DMS79 treated with DMSO at 0.1 percent for 48 hours (cell line): ENCODE data around the gene ZC3H4.
A peak's percentile ranks its signal among the peaks of the same experiment; 100 is the strongest.

Source experiments
- DNase-seq: peaks from one replicate; lab custom pipeline; 2025; lab: John Stamatoyannopoulos, UW

The ZC3H4 gene

DNA sequence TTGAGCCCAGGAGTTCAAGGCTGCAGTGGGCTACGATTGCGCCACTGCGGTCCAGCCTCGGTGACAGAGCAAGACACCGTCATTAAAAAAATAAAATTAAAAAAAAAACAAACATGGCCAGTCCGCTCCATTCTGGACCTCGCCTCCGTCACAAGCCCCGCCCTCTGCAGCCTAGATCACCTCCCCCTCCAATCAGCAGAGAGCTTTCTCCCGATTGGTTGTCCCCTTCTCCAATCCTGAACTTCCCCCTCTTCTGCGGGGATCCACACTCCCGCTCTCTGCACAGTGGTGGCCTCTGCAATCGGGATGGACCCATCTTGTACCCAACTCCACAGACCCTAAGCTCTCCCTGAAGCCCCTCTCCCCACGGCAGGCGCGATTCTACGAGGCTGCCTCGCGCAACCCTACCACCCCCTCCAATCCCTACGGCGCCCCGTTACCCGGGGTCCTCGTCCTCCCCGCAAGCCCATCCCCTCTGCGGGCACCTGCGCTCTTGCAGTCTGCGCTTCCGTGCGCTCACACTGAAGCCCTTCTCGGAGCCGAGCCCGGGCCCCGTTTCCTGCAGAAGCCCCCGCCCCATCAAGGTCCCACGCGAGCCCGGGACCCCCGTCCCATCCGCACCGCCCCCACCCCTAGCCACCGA, 65.7 kb downstream of the ZC3H4 start:
- peak; percentile 79 for DNase-seq

DNA sequence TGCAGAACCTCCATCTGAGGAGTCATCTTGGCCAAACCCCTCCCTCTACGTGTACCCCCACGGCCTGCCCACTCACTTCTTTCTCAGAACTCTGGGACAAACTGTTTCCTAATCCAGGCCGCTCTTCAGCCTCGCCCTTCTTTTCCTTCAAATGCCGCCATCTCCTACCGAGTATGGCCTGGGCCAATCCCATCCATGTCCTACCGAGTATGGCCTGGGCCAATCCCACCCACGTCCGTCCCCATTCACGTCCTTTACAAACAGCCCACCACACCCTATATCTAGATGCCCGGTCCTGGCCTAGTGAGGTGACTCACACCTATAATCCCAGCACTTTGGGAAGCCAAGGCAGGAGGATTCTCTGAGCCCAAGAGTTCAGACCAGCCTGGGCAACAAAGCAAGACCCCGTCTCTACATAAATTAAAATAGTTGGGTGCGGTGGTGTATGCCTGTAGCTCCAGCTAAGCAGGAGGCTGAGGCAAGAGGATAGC, 66.3 kb downstream of the ZC3H4 start:
- DNase-seq, result no peak

DNA sequence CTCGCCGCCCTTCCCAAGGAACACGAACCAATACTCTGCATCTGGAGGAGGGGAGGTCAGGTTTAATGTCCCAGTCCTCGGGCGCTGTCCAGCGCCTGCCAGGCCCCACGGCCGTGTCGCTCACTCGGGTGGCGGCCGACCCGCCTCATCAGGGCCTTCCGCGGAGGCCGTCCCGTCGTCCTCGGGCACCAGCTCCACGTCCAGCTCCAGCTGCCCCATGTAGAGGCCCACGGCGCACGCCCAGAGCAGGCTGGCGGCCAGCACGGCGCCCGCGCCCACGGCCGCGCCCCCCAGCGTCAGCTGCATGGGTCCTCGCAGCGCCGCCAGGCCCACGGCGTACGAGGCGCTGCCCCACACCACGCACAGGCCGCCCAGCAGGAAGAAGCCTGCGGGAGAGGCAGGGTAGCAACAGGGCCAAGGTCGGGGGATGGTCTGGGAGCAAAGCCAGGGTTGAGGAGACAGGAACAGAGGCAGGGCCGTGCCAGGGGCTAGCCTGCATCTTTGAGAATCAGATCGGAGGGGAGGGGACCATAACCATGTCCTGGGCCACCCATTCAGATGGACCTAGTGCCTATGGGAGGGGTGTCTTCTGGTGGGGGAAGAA, 67.6 kb downstream of the ZC3H4 start:
- no peak for DNase-seq

DNA sequence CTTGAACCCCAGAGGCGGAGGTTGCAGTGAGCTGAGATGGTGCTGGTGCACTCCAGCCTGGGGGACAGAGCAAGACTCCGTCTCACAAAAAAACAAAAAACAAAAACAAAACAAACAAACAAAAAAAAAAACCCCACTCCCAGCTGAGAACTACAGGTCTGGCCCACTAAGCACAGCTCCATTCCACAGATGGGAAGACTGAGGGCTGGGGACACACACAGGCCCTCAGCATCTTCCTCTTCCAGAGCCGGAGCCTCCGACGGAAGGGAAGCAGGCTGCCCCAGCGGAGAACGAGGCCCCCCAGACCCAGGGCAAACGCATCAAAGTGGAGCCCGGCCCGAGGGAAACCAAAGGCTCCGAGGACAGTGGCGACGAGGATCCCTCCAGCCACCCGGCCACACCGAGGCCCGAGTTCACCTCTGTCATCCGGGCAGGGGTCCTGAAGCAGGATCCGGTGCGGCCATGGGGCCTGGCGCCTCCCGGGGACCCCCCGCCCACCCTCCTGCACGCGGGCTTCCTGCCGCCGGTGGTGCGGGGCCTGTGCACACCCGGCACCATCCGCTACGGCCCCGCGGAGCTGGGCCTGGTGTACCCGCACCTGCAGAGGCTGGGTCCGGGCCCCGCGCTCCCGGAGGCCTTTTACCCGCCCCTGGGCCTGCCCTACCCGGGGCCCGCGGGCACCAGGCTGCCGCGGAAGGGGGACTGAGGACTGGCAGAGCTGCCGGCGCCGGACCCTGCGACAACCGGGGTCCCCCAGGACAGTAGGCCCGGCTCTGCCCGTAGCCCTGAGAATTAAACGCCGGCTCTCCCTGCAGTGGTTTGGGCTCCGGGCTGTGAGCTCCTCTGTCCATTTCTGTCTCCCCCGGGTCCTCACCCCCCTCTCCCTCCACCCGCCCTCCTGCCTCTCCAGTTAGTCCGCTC, 68.4 kb downstream of the ZC3H4 start:
- no peak for DNase-seq

DNA sequence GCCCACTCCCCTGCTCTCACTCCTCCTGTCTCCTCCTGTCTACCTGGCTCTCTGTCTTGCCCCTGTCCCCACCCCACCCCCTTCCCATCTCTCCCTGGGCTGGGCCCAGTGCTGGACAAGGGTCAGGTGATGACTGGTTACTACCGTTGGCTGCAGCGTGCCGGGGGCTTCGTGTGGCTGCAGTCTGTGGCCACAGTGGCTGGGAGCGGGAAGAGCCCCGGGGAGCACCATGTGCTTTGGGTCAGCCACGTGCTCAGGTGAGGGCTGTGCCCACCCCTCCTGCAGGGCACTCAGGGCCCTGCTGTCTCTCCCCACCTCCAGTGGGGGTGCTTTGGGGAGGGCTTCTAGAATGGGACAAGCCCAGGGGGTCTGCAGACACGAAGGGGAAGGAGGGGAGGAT, 72.7 kb downstream of the ZC3H4 start:
- DNase-seq, result no peak

DNA sequence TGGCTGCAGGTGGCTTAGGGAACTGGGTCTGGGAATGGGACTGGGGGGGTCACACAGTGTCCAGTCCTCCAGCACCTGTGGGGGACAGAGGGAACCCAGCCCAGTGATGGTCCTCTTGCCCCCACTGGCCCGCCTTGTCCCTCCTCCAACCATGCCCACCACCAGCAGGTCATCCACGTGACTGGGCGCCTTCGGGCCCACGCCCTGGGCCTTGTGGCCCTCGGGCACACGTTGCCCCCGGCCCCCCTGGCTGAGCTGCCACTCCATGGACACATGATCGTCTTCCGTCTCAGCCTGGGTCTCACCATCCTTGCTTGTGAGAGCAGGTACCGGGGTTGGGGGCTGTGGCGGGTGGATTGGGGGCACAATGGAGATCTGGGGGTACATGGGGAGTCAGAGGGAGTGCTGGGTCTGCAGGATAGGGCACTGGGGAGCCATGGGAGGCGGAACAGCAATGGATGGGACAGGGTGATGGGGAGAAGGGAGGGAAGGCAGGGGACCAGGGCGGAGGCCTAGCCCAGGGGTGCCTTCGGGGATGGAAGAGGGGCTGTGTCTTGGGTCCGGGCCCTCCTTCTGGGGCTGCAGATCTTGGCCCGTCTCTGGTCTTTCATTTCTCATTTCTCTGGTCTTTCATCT, 74.2 kb downstream of the ZC3H4 start:
- no peak for DNase-seq

DNA sequence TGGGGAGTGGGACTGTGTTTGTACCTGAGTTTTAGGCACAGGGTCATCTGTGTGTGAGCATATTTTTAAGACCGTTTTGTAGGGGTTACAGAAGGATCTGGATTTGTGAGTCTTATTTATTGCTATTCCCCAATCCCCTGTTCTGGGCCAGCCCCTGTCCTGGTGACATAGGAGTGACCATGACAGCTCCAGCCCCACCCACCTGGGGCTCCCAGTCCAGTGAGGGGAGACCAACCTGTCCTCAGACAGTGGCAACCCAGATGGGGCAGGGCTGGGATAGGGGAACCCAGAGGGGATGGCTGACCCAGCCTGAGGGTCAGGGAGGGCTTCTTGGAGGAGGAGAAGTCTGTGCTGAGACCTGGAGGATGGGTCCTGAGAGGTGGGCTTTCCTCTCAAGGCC, 75.8 kb downstream of the ZC3H4 start:
- no peak for DNase-seq

DNA sequence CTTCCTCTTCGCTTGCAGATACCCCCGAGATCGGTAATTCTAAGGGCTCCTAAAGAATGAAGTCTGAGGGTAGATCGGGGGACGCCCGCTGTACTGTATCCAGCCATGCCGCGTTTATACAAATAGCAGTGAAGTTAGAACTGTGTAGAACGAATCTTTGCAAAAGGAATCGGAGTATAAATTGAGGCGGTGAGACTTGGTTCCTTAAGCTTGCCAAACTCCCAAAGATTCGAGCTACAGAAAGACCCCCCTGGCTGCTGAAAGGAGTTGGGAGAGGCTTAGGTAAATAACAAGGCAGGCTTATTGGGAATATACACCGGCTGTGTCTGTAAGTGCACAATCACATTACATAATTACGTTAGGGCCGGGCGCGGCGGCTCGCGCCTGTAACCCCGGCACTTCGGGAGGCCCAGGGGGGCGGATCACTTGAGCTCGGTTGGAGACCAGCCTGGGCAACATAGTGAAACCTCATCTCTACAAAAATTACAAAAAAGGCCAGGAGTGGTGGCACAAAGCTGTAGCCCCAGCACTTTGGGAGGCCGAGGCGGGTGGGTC, 77.4 kb downstream of the ZC3H4 start:
- peak; percentile 74 for DNase-seq

DNA sequence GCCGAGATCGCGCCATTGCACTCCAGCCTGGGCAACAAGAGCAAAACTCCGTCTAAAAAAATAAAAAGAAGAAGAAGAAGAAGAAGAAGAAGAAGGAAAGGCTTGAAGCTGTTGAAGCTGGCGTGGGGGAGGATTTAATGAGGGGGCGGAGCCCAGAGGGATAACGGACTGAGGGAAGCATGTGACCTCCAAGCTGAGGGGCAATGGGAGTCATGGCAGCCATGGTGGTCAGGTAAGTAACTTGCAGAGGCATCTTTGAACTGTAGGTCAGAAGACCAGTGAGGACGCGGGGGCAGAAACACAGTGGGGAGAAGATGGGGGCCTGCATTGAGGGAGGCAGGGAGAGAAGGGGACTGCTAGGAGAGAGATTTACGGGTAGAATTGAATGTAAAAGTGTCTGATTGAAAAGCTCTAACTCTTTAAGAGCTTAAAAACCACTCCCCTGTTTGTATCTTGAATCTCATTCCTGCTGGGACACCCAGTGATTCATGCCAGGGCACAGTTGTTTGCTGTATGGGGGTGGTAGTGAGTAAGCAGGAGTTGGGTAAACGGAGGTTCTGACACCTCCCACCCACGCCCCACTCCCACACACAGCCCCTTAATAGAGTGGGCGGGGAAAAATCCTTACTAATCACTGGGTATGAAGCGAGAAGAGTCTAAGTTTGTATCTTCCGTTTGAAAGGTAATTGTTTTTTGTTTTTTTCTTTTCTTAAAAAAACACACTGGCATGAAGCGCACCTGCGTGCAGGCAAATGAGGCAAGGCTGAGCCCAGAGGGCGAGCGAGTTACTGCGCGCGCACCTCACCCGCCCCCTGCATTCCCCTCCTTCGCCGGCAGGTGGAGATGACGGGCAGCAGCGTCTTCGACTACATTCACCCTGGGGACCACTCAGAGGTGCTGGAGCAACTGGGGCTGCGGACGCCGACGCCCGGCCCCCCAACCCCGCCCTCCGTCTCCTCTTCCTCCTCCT, 78.2 kb downstream of the ZC3H4 start:
- DNase-seq, result peak; percentile 90

DNA sequence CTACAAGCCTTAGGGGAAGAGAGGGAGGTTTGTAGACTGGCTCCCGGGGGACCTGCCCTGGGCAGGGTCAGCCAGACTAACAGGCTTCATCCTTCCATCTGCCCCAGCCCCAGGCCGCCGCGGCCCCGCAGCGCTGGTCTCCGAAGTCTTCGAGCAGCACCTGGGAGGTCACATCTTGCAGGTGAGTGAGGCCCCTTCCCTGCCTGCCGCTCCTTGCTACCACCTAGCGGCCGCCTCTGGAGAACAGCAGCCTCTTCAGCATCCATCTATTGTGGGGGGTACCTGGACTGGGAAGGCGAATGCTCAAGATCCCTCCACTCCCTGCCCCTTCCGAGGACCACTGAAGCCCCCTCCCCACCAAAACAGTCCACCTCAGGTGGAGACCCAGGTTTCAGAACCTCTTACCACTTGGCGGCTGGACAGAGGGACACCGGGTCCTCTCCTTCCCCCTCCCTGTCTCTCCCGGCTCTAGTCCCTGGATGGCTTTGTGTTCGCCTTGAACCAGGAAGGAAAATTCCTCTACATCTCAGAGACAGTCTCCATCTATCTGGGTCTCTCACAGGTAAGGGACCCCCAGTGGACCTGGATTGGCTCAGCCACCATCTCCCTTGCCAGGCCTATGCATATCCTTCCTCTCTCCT, 81.3 kb downstream of the ZC3H4 start:
- DNase-seq, result peak; percentile 63

DNA sequence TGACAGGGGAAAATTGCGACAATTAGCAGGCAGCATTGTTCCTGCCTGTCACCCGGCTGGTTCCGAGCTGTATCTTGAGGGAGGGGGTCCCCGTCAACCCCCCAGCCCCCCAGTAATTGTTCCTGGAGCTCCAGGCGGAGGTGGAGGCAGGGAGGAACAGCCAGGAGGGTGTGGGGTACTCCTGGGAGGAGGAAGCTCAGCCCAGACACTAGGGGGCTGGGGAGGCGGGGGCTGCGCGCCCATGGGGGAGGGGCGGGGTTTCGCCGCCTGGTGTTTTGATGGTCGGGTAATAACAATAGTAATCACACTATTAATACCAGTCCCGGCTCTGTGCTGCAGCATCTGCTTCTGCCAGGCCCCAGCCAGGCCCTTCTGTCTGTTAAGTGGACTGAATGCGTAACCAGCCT, 85.4 kb downstream of the ZC3H4 start:
- DNase-seq, result no peak

DNA sequence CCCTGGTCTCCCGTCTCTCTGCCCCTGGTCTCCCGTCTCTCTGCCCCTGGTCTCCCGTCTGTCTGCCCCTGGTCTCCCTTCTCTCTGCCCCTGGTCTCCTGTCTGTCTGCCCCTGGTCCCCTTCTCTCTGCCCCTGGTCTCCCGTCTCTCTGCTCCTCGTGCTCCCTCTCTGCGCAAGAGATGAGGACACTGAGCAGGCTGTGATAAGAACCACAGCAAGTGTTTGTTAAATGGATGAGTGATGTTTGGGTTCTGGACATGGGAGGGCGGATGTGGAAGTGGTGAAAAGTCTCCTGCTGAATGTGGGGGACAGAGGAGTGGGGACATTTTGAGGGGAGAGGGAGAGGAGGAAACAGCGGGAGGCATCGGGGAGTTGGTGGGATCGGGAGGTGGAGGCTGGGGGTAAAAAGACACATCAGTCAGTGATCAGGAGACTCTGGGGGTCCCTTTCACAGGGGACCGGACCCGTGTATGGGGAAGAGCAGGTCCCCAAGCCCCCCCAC, 85.9 kb downstream of the ZC3H4 start:
- DNase-seq, result no peak

DNA sequence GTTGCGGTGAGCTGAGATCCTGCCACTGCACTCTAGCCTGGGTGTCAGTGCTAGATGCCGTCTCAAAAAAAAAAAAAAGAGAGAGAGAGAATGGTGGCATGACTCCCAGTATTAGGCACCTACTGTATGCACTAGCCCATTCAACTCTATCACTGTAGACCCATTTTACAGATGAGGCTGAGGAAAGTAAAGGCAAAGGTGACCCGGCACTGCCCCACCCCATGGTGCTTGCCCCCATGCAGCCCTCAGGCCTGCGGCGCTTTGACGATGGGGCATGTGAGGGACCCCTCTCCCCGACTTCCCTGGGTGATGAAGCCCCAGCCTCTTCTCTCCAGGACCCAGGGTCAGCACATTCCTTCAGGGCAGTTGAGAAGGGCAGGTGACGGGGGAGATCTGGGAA, 86.7 kb downstream of the ZC3H4 start:
- DNase-seq, result no peak

DNA sequence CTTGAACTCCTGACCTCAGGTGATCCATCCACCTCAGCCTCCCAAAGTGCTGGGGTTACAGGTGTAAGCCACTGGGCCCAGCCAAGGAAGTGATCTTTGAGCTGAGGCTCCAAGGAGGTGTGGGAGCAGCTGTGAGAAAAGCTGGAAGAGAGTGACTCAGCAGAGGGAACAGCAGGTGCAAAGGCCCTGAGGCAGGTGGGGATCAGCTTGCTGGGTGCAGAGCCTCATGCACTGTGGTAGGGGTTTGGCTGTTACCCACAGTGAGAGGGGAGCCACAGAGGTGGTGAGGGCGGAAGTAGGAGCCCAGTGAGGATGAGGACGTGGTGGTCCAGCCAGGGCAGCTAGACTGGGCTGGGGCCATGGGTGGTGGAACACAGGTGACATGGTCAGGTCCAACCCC, 87.4 kb downstream of the ZC3H4 start:
- no peak for DNase-seq

DNA sequence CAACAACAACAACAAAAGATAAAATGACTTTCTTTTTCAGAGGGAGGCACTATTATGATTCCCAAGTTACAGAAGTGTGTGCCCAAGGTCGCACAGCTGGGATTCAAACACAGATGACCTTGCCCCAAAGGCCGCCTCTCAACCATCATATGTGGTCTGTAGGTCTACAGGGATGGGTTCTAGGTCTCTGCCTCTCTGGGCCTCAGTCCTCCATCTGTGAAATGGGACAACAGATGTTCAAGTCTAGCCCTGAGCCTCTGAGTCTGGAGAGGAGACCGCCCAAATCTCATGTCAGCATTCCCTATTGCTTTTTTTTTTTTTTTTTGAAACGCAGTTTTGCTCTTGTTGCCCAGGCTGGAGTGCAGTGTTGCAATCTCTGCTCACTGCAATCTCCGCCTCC, 89.1 kb downstream of the ZC3H4 start:
- DNase-seq, result no peak

DNA sequence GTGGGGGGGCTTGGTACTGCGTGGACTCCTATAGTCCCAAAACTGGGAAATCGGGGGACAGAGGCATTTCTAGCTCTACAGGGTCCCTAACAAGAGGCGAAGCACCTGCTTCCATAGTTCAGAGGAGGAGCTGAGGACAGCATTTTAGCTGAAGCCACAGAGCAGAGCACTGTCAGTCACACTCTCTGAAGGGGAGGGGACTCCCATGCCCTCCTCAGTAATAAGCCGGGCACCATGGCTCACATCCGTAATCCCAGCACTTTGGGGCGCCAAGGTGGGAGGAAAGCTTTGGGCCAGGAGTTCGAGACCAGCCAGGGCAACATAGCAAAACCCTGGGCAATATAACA, 90.2 kb downstream of the ZC3H4 start:
- DNase-seq, result no peak

DNA sequence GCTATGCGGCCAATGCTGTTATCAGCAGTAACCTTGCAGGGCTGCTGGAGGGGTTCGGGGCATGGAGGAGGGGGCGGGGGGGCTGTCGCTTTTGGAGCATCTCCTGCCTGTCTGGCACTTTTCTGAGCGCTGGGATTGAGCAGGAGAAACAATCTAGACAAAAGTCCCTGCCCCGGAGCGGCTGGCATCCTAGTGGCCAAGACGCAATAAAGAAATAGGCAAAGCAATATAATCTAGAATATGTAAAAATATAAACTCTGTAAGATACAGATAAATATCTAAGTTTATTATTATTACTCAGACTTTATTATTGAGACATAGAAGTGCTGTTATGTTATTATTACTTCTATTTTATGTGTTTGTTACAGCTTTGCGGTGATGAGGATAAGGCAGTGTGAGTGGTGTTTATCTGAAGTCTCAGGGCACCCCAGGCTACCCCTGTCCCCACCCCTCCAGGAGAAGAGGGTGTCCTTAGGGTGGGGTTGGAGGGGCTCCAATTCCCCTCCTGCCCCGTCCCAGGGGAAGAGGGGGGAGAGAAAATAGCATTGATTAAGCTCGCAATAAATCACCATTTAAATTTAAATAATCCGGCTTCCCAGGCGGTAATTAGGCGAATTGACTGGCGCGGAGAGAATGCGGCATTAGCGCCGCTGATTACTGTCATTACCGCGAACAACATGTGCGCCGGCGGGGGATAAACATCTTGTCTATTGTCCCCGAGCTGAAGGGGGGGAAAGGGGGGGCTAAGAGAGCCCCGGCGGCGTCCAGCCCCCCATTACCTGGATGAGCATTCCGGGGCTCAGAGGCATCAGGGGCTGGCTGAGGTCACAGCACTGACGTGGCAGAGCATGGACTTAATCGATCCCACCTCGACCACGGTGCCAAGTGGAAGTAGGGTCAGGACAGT, 90.8 kb downstream of the ZC3H4 start:
- no peak for DNase-seq

DNA sequence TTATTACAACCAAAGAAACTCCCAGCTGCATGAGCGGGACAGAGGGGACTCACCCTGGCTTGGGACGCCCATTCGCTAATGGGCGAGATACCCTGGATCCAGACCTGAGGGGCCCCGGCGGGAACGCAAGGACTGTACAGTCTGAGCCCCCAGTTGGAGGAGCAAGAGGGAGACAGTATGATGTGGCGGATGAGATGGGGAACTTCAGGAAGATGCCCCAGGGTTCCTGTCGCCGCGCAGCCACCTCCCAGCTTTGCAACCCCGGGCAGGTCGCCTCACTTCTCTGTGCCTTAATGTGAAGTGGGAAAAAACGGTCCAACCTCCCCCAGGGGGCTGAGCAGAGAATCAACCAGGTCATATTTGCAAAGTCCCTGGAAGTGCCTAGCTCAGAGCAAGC, 91.4 kb downstream of the ZC3H4 start:
- DNase-seq, result no peak

DNA sequence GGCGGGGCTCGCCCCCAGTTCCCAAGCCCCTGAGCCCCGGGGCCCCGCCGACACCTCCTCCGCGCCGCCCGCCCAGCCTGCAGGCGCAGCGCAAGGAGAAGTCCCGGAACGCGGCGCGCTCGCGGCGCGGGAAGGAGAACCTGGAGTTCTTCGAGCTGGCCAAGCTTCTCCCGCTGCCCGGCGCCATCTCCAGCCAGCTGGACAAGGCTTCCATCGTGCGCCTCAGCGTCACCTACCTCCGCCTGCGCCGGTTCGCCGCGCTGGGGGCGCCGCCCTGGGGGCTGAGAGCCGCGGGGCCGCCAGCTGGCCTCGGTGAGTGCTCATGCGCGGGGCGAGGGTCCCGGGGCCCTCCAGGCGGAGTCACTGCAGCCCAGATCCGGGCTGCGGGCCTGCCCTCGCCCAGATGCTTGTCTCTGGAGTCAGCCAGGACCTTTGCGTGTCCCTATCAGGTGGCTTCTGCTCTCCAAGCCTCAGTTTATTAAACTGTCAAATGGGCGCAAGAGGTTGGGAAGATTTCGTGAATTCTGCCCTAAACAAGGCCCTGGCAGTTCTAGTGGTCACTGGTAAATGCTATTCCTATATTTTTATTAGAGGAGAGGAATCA, 91.9 kb downstream of the ZC3H4 start:
- no peak for DNase-seq
